Right ventricle myocardium superior (tissue), 1 donor: ENCODE measurements around the gene MT1F. TPM values are rescaled to one million over a fixed set of nuclear protein-coding genes. Genes with fewer than 3 reads are reported as not detected.

Experiments
- ATAC-seq: fragments of 200-7000 bp; cut with Tn5 transposase; one replicate; pipeline ENCODE4 v1.9.1; 2020; ENCODE audit warnings: mild to moderate bottlenecking; ENCODE audit not compliant: poor library complexity
- DNase-seq: peaks from one replicate; pipeline ENCODE4 v3.0.0-alpha.2; 2020
- intact Hi-C: fragments of 100-400 bp; cut with DNase I; formaldehyde crosslinking; loops from one replicate; pipeline ENCODE4 v1.11.2; 2022
- total RNA-seq: library from RNA; stranded (reverse); fragmentation: NEBNext Ultra II Directional; extraction: Animal tissue kit (Norgen Biotek cat#: 25700); gene quantifications from one replicate; pipeline ENCODE4 v1.2.1, GENCODE V29; 2021
- donor health status: DM: no; HTN: yes; CAD: no; lungs with severe emphysema.

The MT1F gene
- total RNA-seq, 1 donor from 2014 or later, result 2.1 TPM

DNA sequence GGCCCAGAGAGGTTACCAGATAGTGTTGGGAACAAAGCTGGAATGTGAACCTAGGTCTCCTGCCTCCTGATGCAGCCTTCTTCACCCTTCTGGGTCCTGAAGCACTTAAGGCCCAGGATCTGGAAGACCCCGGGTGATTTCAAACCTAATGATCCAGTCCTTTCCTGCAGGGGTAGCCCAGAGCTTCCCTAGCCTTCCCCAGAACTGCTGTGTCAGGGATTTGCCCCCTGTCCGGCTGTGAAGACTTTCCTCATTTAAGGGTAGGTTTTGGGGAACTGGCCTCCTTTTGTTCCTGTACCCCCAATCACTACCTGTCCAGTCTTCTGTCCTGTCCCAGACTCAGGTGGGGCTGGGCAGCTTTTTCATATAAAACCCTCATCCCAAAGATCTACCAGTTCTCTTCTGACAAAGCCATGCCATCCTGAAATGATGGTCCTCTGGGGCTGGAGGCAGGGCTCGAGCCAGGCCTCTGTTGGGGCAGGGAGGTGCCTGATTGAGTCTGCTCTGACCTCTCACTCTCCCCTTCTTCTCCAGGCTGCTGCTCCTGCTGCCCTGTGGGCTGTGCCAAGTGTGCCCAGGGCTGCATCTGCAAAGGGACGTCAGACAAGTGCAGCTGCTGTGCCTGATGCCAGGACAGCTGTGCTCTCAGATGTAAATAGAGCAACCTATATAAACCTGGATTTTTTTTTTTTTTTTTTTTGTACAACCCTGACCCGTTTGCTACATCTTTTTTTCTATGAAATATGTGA lies 25.8 kb downstream of the MT1F start:
- no peak for ATAC-seq
- intact Hi-C loops, result loop anchor here (2.0 kb wide), 1 partner anchor 75 kb away; the partner anchor contains the start of gene MT2A
- no peak for DNase-seq

GRCh38 chr16:56684256-56684925 lies 26.6 kb downstream of the MT1F start:
- intact Hi-C loops, result no loop called here
- DNase-seq (no peak), ATAC-seq (no peak)

GRCh38 chr16:56684926-56685590 lies 27.3 kb downstream of the MT1F start:
- intact Hi-C loops, result no loop called here
- ATAC-seq (peak; percentile 2), DNase-seq (no peak)

GRCh38 chr16:56686758-56687157 lies 29.0 kb downstream of the MT1F start:
- no peak for ATAC-seq
- no peak for DNase-seq
- intact Hi-C loops, result no loop called here

DNA sequence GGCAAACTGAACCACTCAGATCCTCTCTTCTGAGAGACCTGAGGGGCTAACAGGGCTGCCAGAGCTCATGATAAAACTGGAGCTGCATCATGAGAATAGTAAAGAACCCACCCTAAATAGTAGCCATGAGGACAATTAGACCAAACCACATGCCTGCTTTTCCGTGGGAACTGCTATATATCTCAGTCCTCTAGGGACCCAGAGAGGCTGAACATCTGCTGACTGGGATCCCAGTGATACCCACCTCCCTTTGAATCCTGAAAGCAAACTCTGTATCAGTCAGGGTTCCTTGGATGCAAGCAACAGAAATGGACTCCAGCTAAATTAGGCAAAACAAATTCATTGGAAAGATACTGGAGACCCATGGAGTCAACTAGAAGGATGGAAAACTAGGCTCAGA lies 31.0 kb downstream of the MT1F start:
- DNase-seq, result no peak
- intact Hi-C loops, result no loop called here
- ATAC-seq, result no peak

GRCh38 chr16:56689171-56689570 lies 31.4 kb downstream of the MT1F start:
- no peak for ATAC-seq
- intact Hi-C loops, result no loop called here

GRCh38 chr16:56690420-56691122 lies 32.8 kb downstream of the MT1F start:
- intact Hi-C loops, result no loop called here
- no peak for DNase-seq
- ATAC-seq, result no peak

More at GRCh38 chr16:56689171-56689570, 31.4 kb downstream of the MT1F start:
- no peak for DNase-seq

DNA sequence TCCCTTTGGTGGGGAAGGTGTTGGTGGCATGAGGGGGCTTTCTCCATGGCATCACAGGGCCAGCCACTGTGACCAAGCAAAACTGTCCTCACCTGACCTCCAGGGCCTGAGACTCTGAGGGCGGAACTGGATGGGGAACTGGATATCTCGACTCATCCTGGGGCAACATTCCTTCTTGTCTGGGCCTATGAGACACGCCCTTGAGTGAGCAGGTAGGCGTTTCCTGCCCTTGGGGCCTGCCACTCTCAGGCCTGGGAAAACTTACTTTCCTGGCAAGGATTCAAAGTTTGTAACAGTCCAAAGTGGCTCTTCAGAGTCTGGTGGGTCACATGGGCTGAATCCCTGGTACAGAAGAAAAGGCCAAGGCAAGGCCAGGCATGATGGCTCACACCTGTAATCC lies 34.1 kb downstream of the MT1F start:
- peak; percentile 91 for ATAC-seq
- DNase-seq, result no peak
- intact Hi-C loops, result no loop called here

- ATAC-seq (no peak), DNase-seq (no peak)
- intact Hi-C loops, result no loop called here
Measured at GRCh38 chr16:56695246-56695645, 37.5 kb downstream of the MT1F start.

DNA sequence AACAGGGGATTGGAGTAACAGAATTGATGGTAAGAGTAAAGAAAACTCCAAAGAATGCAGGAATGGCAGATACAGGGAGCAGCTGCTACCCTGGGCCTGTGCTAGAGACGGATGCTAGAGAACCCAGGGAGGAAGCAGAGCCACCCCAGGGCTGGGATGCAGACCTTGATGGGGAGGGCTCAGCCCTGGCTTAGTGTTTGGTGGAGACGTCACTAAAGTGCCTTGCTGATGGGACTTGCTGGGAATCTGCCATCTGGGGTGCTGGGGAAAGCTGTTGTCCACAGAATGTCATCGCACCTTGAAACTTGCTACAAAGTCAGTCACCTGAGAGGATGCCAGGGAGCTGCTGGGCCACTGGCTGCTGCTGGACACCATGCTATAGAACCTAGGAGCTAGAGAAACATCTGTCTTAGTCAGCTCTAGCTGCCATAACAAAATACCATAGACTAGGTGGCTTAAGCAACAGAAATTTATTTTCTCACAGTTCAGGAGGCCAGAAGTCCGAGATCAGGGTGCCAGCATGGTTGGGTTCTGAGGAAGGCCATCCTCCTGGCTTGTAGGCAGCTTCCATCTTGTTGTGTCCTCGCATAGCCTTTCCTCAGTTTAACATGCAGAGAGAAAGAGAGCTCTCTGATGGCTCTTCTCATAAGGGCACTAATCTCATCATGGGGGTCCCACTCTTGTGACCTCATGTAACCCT lies 39.8 kb downstream of the MT1F start:
- intact Hi-C loops, result no loop called here
- ATAC-seq, result no peak
- no peak for DNase-seq

DNA sequence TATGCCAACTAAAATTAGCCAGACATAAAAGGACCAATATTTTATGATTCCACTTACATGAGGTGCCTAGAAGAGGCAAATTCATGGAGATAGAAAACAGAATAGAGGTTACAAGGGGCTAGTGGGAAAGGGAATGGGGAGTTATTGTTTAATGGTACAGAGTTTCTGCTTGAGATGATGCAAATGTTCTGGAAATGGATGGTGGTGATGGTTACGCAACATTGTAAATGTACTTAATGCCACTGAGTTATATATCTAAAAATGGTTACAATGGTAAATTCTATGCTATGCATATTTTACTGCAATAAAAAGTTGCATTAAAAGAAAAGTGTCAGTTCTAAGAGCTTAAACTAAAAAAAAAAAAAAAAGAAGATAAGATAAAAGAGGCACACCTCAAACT lies 42.4 kb downstream of the MT1F start:
- DNase-seq (no peak), ATAC-seq (no peak)
- intact Hi-C loops, result loop anchor here (2.0 to 5.0 kb wide), 3 partner anchors 98 to 188 kb away; no protein-coding TSS in a partner anchor

DNA sequence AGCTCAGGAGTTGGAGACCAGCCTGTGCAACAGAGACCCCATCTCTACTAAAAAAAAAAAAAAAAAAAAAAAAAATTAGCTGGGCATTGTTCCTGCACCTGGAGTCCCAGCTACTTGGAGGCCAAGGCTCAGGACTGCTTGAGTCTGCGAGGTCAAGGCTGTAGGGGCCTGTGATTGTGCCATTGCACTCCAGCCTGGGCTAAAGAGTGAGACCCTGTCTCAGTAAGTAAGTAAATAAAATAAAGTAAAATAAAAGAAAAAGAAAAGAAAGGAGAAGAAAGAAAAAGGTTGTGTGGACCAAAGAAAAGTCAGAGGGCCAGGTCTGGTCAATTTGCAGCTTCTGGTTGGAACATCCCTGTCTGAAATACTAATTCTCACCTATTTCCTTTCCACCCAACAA lies 42.9 kb downstream of the MT1F start:
- ATAC-seq (no peak), DNase-seq (no peak)
- intact Hi-C loops, result loop anchor here (2.0 to 5.0 kb wide), 3 partner anchors 98 to 188 kb away; no protein-coding TSS in a partner anchor

DNA sequence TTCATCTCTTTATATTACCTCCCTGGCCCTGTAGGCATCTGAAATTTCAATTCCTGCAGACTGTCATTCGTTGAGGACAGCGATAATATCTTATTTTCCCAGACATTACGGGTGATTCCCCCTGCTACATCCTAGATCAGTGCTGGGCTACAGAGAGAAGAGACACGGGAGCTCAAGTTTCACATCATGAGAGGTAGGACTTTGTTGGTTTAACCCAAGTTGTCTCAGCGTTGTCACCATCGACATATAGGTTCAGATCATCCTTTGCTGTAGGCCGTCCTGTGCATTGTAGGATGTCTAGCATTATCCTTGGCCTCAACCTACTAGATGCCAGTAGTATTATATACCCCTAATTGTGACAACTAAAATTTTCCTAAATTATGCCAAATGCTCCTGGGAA lies 43.8 kb downstream of the MT1F start:
- DNase-seq (no peak), ATAC-seq (no peak)
- intact Hi-C loops, result loop anchor here (2.0 to 5.0 kb wide), 3 partner anchors 99 to 189 kb away; no protein-coding TSS in a partner anchor

DNA sequence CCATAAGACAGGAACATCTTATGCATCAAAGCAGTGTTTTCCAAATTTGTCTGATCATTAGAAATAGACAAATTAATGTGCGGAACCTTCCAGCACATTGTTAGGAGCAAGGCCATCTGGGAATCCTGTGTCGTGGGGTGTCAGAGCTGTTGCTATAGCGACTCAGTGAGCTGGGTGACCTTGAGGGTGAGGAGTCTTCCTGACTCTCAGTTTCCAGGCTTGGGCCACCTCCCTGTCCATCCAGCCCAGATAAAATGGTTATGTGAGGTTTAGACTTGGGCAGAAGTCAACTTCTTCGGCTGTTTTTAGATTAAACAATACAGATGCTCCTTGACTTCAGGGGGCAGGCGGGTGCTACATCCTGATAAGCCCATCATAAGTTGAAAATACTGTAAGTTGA lies 45.1 kb downstream of the MT1F start:
- DNase-seq (no peak), ATAC-seq (no peak)
- intact Hi-C loops, result loop anchor here (2.0 to 5.0 kb wide), 3 partner anchors 30 to 191 kb away; no protein-coding TSS in a partner anchor

Other genes with a start within 250 kb of the MT1F start
- 63.0 TPM for gene AMFR, start 232.4 kb upstream of the MT1F start, total RNA-seq
- gene NUDT21, start 206.6 kb upstream of the MT1F start, total RNA-seq, result 56.2 TPM
- gene OGFOD1, start 206.4 kb upstream of the MT1F start, total RNA-seq, result 25.7 TPM
- 39.0 TPM for gene BBS2, start 137.9 kb upstream of the MT1F start, total RNA-seq
- not detected for gene MT4, start 92.9 kb upstream of the MT1F start, total RNA-seq
- gene MT3, start 68.4 kb upstream of the MT1F start, total RNA-seq, result 3.5 TPM
- 87.9 TPM for gene MT2A, start 49.4 kb upstream of the MT1F start, total RNA-seq
- 109 TPM for gene MT1E, start 32.2 kb upstream of the MT1F start, total RNA-seq
- gene MT1M, start 25.3 kb upstream of the MT1F start, total RNA-seq, result 5.4 TPM
- gene MT1A, start 19.3 kb upstream of the MT1F start, total RNA-seq, result 2.3 TPM
- not detected for gene MT1B, start 6.1 kb upstream of the MT1F start, total RNA-seq
- 1.3 TPM for gene MT1G, start 10.1 kb downstream of the MT1F start, total RNA-seq
- not detected for gene MT1H, start 11.9 kb downstream of the MT1F start, total RNA-seq
- 105 TPM for gene MT1X, start 24.5 kb downstream of the MT1F start, total RNA-seq
- gene NUP93, start 72.2 kb downstream of the MT1F start, total RNA-seq, result 20.6 TPM
- not detected for gene SLC12A3, start 207.2 kb downstream of the MT1F start, total RNA-seq